GM12878 (cell line): ENCODE data around the gene GPR17. TPM values are rescaled to one million over a fixed set of nuclear protein-coding genes. Genes with fewer than 3 reads are reported as not detected.

Experiments used
- ATAC-seq: fragments of 200-7000 bp; cut with Tn5 transposase; 3 replicates; pipeline ENCODE4 v1.9.1; 2020; ENCODE audit warnings: mild to moderate bottlenecking, moderate library complexity
- BruUV-seq: library from RNA; stranded (reverse); fragments of 400-500 nt; replicated peaks from 2 replicates; lab custom pipeline; 2021; lab: Mats Ljungman, UMichigan
- CTCF ChIA-PET: fragments of 300-600 bp; sonication (Branson Sonifier 250); formaldehyde crosslinking; extraction: SDS; loops from one replicate; lab custom pipeline; 2021; ENCODE audit warnings: inconsistent platforms; lab: Yijun Ruan, JAX
- POLR2A ChIA-PET: fragments of 350-600 bp; formaldehyde crosslinking; extraction: SDS; loops from one replicate; lab custom pipeline; 2021; ENCODE audit warnings: inconsistent platforms; lab: Charles Lee
- RAD21 ChIA-PET: fragments of 300-600 bp; sonication (Branson Sonifier 250); formaldehyde crosslinking; loops from one replicate; lab custom pipeline; 2023; ENCODE audit warnings: antibody characterized with exemption; ENCODE audit not compliant: unreplicated experiment; lab: Charles Lee
- SMC1A ChIA-PET: fragments of 300-600 bp; sonication (Branson Sonifier 250); formaldehyde crosslinking; loops from one replicate; lab custom pipeline; 2023; ENCODE audit not compliant: unreplicated experiment, uncharacterized antibody; lab: Charles Lee
- DNase-seq: peaks from one replicate; pipeline ENCODE4 v3.0.0-alpha.2; 2011; ENCODE audit warnings: low read depth, low spot score
- FAIRE-seq: peaks from 3 replicates; lab custom pipeline; 2011; peaks lifted over from hg19 to GRCh38; lab: Jason Lieb, UNC
- H2AFZ ChIP-seq: 2 replicates; pipeline ENCODE4 v1.6.0; 2011; ENCODE audit warnings: low read depth, low read length, control low read depth; ENCODE audit not compliant: control insufficient read depth
- H3K27ac ChIP-seq: 2 replicates; pipeline ENCODE4 v1.5.1; 2011; ENCODE audit warnings: control low read depth; ENCODE audit not compliant: control insufficient read depth, insufficient read depth
- H3K27me3 ChIP-seq, 2 experiments: replicated peaks in 1 of 2; 2 replicates each; pipeline versions ENCODE4 v1.6.0 to v1.6.1; 2011; ENCODE audit warnings: low read length in 1 of 2; ENCODE audit not compliant: control insufficient read depth in 2 of 2, insufficient read depth in 2 of 2
- H3K36me3 ChIP-seq, 2 experiments: 2 replicates each; pipeline ENCODE4 v1.5.1; 2011; ENCODE audit warnings: low read length in 1 of 2; ENCODE audit not compliant: control insufficient read depth in 2 of 2, insufficient read depth in 2 of 2
- H3K4me1 ChIP-seq: 2 replicates; pipeline ENCODE4 v1.6.1; 2011; ENCODE audit warnings: mild to moderate bottlenecking, low read length, moderate library complexity, mixed read lengths; ENCODE audit not compliant: control insufficient read depth, insufficient read depth
- H3K4me2 ChIP-seq: 2 replicates; pipeline ENCODE4 v1.6.0; 2011; ENCODE audit warnings: control low read depth; ENCODE audit not compliant: control insufficient read depth, insufficient read depth
- H3K4me3 ChIP-seq: fragments of 200-600 bp; sonication (generic); 2 replicates; pipeline ENCODE4 v1.5.1; 2016
- H3K79me2 ChIP-seq: 2 replicates; pipeline ENCODE4 v1.6.0; 2011; ENCODE audit warnings: low read length; ENCODE audit not compliant: control insufficient read depth, insufficient read depth
- H3K9ac ChIP-seq: 2 replicates; pipeline ENCODE4 v1.8.0; 2011; ENCODE audit warnings: low read length, control low read depth, mixed read lengths; ENCODE audit not compliant: control insufficient read depth, insufficient read depth
- H3K9me3 ChIP-seq: replicated peaks from 3 replicates; pipeline ENCODE4 v1.5.1; 2011; ENCODE audit warnings: mild to moderate bottlenecking, low read length; ENCODE audit not compliant: control insufficient read depth, insufficient read depth
- H4K20me1 ChIP-seq: 2 replicates; pipeline ENCODE4 v1.6.0; 2011; ENCODE audit not compliant: control insufficient read depth, insufficient read depth
- BMI1 ChIP-seq: fragments of 450-650 bp; IDR thresholded peaks from 2 replicates; pipeline ENCODE4 v1.6.1; 2016; ENCODE audit warnings: mild to moderate bottlenecking, moderate library complexity, borderline replicate concordance
- CBFB ChIP-seq: IDR thresholded peaks from 2 replicates; pipeline ENCODE4 v1.6.1; 2016; ENCODE audit warnings: antibody characterized with exemption, low read depth
- EGR1 ChIP-seq, 2 experiments: IDR thresholded peaks; 1 replicate in 1 of 2; 2 replicates in 1 of 2; pipeline ENCODE4 v1.6.1; 2011 to 2012; ENCODE audit warnings: low read depth in 2 of 2, low read length in 2 of 2, borderline replicate concordance in 1 of 2, mild to moderate bottlenecking in 1 of 2, moderate library complexity in 1 of 2
- ESRRA ChIP-seq: IDR thresholded peaks from 2 replicates; pipeline ENCODE4 v1.6.1; 2012; ENCODE audit warnings: mild to moderate bottlenecking, low read length, improper control_type of control experiment
- FOXK2 ChIP-seq: fragments of 450-650 bp; IDR thresholded peaks from 2 replicates; pipeline ENCODE4 v1.6.1; 2017; ENCODE audit warnings: mild to moderate bottlenecking, moderate library complexity
- GATAD2B ChIP-seq: fragments of 450-650 bp; conservative IDR thresholded peaks from 2 replicates; pipeline ENCODE4 v1.6.1; 2017; ENCODE audit warnings: low read depth, mild to moderate bottlenecking, moderate library complexity
- NFYB ChIP-seq: IDR thresholded peaks from 2 replicates; pipeline ENCODE4 v1.6.1; 2011; ENCODE audit warnings: low read depth, mild to moderate bottlenecking, low read length, improper control_type of control experiment, moderate library complexity; ENCODE audit not compliant: insufficient read depth
- POU2F2 ChIP-seq: IDR thresholded peaks from 3 replicates; pipeline ENCODE4 v1.6.1; 2011; ENCODE audit warnings: low read depth, mild to moderate bottlenecking, low read length, borderline replicate concordance
- RCOR1 ChIP-seq: conservative IDR thresholded peaks from 2 replicates; pipeline ENCODE4 v1.6.1; 2012; ENCODE audit warnings: low read depth, low read length, improper control_type of control experiment
- SIN3A ChIP-seq: IDR thresholded peaks from 2 replicates; pipeline ENCODE4 v1.6.1; 2012; ENCODE audit warnings: low read depth, low read length, improper control_type of control experiment
- SMC3 ChIP-seq: IDR thresholded peaks from 2 replicates; pipeline ENCODE4 v1.6.1; 2011; ENCODE audit warnings: low read length, improper control_type of control experiment, borderline replicate concordance
- ZNF622 ChIP-seq: fragments of 450-650 bp; IDR thresholded peaks from 2 replicates; pipeline ENCODE4 v1.6.1; 2017; ENCODE audit warnings: mild to moderate bottlenecking, inconsistent platforms
- WGBS: methylation state at CpG from one replicate; pipeline ENCODE4 v1.1.6; 2016; ENCODE audit warnings: low lambda C conversion rate; ENCODE audit not compliant: insufficient replicate concordance, insufficient coverage; ENCODE audit errors: missing lambda C conversion rate; 5-methylcytosine and 5-hydroxymethylcytosine counted together
- in situ Hi-C: fragments of 300-500 bp; cut with MboI; formaldehyde crosslinking; loops from 9 replicates; pipeline ENCODE4 v1.14.3; 2018; ENCODE audit warnings: mixed read lengths
- intact Hi-C: fragments of 100-400 bp; cut with micrococcal nuclease; formaldehyde crosslinking; loops from one replicate; pipeline ENCODE4 v1.14.2; 2022; ENCODE audit not compliant: unreplicated experiment
- polyA plus RNA-seq, 11 experiments: library from polyadenylated mRNA; depleted of rRNA in 4 of 11; unstranded in 6 of 11; stranded (reverse) in 5 of 11; fragments of >200 nt; fragmentation: Nextera tagmentation in 4 of 11; fragmentation: Illumina TruSeq in 1 of 11; extraction: Ambion mirVana in 4 of 11; extraction: Trizol in 1 of 11; gene quantifications; 1 replicate in 1 of 11; 2 replicates in 10 of 11; pipeline versions ENCODE4 v1.2.1 to v1.2.3, GENCODE V29; 2011 to 2016; ENCODE audit warnings: inconsistent platforms in 2 of 11, missing spikeins in 2 of 11, low read depth in 1 of 11
- total RNA-seq, 4 experiments: library from RNA; depleted of rRNA in 3 of 4; stranded (reverse); fragments of >200 nt in 3 of 4; fragmentation: Illumina TruSeq in 1 of 4; extraction: Trizol in 1 of 4; gene quantifications; 2 replicates each; pipeline versions ENCODE4 v1.2.1 to v1.2.3, GENCODE V29; 2013 to 2021
- TF ChIP-seq, protein P1 (sequence below): IDR thresholded peaks from 2 replicates; pipeline ENCODE4 v1.6.1; 2011; ENCODE audit warnings: mild to moderate bottlenecking, low read depth, low read length, moderate library complexity; ENCODE audit not compliant: insufficient replicate concordance
- TF ChIP-seq, protein P2 (sequence below): fragments of 450-650 bp; IDR thresholded peaks from 2 replicates; pipeline ENCODE4 v1.6.1; 2017; ENCODE audit warnings: mild to moderate bottlenecking

The GPR17 gene
- total and polyA plus RNA-seq, 10 of the 15 experiments (the other 5 are each of a cell fraction or from before 2014, with no cell fraction given): not detected

GRCh38 chr2:127695491-127696472, 49.8 kb downstream of the GPR17 start (continued):
- TF ChIP-seq, protein P1, sequence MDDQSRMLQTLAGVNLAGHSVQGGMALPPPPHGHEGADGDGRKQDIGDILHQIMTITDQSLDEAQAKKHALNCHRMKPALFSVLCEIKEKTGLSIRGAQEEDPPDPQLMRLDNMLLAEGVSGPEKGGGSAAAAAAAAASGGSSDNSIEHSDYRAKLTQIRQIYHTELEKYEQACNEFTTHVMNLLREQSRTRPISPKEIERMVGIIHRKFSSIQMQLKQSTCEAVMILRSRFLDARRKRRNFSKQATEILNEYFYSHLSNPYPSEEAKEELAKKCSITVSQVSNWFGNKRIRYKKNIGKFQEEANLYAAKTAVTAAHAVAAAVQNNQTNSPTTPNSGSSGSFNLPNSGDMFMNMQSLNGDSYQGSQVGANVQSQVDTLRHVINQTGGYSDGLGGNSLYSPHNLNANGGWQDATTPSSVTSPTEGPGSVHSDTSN: no peak
- TF ChIP-seq RCOR1: no peak
- no peak for TF ChIP-seq SIN3A
- TF ChIP-seq, all 136 proteins: peak for 0

GRCh38 chr2:127697482-127698180, 51.7 kb downstream of the GPR17 start:
- H3K27me3 ChIP-seq: no peaks in the 10 kb centered on the region
- no peak overlapping the region for H3K4me2 ChIP-seq
- in situ Hi-C loops (no loop called here), intact Hi-C loops (no loop called here)
- no peak overlapping the region for H2AFZ ChIP-seq
- H3K36me3 ChIP-seq: no peaks in the 10 kb centered on the region
- no peak overlapping the region for H3K9ac ChIP-seq
- peaks cover 6% of the 10 kb centered on the region for H3K4me1 ChIP-seq
- no peaks in the 10 kb centered on the region for H4K20me1 ChIP-seq
- TF ChIP-seq FOXK2: no peak
- TF ChIP-seq EGR1 (IDR thresholded peaks at IDR 0.05; ENCODE audit: borderline replicate concordance in 1 of 2, low read depth in 2 of 2, low read length in 2 of 2): no peak
- no peak for TF ChIP-seq GATAD2B
- TF ChIP-seq ESRRA: no peak
- no peak for TF ChIP-seq ZNF622
- TF ChIP-seq POU2F2: no peak
- TF ChIP-seq, protein P2, sequence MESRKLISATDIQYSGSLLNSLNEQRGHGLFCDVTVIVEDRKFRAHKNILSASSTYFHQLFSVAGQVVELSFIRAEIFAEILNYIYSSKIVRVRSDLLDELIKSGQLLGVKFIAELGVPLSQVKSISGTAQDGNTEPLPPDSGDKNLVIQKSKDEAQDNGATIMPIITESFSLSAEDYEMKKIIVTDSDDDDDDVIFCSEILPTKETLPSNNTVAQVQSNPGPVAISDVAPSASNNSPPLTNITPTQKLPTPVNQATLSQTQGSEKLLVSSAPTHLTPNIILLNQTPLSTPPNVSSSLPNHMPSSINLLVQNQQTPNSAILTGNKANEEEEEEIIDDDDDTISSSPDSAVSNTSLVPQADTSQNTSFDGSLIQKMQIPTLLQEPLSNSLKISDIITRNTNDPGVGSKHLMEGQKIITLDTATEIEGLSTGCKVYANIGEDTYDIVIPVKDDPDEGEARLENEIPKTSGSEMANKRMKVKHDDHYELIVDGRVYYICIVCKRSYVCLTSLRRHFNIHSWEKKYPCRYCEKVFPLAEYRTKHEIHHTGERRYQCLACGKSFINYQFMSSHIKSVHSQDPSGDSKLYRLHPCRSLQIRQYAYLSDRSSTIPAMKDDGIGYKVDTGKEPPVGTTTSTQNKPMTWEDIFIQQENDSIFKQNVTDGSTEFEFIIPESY: no peak
- no peak for TF ChIP-seq CBFB
- no peak for TF ChIP-seq BMI1
- TF ChIP-seq SMC3: no peak
- TF ChIP-seq NFYB: no peak
- CTCF ChIA-PET: interaction anchor here (1.1 to 1.4 kb wide), 2 partner anchors 52 to 106 kb away, joined by 3 to 4 read pairs; no protein-coding TSS in a partner anchor
- no peaks in the 10 kb centered on the region for H3K9me3 ChIP-seq
- BruUV-seq: no TSS peak
- RAD21 ChIA-PET: no interaction called here
- H3K4me3 ChIP-seq: no peak overlapping the region
- SMC1A ChIA-PET: no interaction called here
- ATAC-seq (no peak), FAIRE-seq (no peak), DNase-seq (no peak)
- WGBS: 87% methylated on average over 21 of the region's 21 CpGs
- POLR2A ChIA-PET: no interaction called here
- no peak overlapping the region for H3K27ac ChIP-seq
- peaks cover 7% of the 10 kb centered on the region for H3K79me2 ChIP-seq
